Erythroblast (primary cell): ENCODE results near the gene KRTAP10-12.

Experiments
- GATA1 ChIP-seq: IDR thresholded peaks from 2 replicates; pipeline ENCODE4 v1.6.1; 2011; ENCODE audit warnings: low read depth, mild to moderate bottlenecking, control low read depth, low read length, moderate library complexity
- POLR2A ChIP-seq: IDR thresholded peaks from 2 replicates; pipeline ENCODE4 v1.6.1; 2011; ENCODE audit warnings: mild to moderate bottlenecking, low read length

DNA sequence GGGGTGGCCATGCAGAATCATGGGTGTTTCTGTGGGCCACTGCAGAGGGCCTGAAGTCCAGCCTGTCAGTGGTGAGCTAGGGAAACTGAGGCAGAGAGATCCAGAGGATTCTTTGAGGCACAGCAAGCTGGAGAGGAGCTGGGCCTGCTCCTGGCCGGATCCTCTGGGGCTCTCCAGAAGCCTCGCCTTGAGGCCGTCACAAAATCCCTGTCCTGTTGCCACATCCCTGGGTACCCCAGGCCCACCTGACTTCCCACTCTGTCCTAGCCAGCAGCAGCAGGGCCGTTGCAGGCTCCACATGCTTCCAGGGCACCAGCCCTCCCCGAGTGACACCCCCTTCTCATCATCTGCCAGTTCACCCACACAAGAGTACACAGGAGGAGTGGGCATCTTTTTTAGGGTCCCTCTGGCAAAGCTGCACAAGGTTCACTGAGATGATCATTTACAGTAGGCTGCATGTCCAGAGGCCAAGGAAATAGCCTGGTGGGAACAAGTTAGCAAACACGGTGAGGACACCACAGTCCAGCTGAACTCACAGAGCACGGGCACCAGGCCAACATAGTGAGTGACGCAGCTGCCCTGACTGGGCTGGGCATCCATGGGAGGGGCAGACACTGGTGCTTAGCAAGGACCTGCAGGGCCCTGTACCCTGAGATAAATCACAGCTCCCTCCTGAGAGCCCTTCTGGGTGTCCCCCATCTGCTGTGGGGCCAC, 39.5 kb downstream of the KRTAP10-12 start:
- no peak for TF ChIP-seq POLR2A
- no peak for TF ChIP-seq GATA1
